Measurements from ENCODE around the gene AUTS2.

DNA sequence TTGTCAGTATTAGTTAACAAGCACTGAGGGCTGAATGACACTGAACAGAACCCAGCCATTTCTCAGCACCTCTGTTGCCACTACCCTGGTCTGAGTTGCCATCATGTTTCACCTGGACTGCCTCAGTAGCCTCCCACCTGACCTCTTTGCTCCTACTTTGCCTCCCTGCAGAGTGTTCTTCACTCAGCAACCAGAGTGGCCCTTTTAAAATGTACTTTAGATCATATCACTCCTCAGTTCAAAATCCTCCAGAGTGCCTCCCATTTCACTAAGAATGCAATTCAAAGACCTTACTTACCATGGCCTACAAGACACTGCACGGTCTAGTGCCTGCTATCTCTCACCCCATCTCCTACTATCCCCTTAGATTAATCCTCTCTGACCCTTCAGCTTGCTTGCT is 214.5 kb downstream of the AUTS2 start:
- TF ChIP-seq, protein P1, sequence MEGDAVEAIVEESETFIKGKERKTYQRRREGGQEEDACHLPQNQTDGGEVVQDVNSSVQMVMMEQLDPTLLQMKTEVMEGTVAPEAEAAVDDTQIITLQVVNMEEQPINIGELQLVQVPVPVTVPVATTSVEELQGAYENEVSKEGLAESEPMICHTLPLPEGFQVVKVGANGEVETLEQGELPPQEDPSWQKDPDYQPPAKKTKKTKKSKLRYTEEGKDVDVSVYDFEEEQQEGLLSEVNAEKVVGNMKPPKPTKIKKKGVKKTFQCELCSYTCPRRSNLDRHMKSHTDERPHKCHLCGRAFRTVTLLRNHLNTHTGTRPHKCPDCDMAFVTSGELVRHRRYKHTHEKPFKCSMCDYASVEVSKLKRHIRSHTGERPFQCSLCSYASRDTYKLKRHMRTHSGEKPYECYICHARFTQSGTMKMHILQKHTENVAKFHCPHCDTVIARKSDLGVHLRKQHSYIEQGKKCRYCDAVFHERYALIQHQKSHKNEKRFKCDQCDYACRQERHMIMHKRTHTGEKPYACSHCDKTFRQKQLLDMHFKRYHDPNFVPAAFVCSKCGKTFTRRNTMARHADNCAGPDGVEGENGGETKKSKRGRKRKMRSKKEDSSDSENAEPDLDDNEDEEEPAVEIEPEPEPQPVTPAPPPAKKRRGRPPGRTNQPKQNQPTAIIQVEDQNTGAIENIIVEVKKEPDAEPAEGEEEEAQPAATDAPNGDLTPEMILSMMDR (conservative IDR thresholded peaks at IDR 0.05; ENCODE audit: low read depth in 2 of 2), result no peak
- TF ChIP-seq POLR2AphosphoS5 (IDR thresholded peaks at IDR 0.05; ENCODE audit: low read depth), result no peak

Data from GM23338 (cell line).